KMS-11 (cell line): ENCODE data around the gene MALAT1.

Experiments
- H2AFZ ChIP-seq: fragments of 200-600 bp; sonication (generic); 2 replicates; pipeline ENCODE4 v1.6.1; 2016; ENCODE audit warnings: antibody characterized with exemption, mixed run types, low read depth
- H3K27ac ChIP-seq: fragments of 200-600 bp; sonication (generic); 2 replicates; pipeline ENCODE4 v1.6.1; 2016; ENCODE audit warnings: mild to moderate bottlenecking, mixed run types
- H3K27me3 ChIP-seq: fragments of 200-600 bp; sonication (generic); 2 replicates; pipeline ENCODE4 v1.6.1; 2017; ENCODE audit warnings: mild to moderate bottlenecking, low read depth, mixed run types, moderate library complexity; ENCODE audit not compliant: insufficient read depth
- H3K36me3 ChIP-seq: fragments of 200-600 bp; sonication (generic); 2 replicates; pipeline ENCODE4 v1.6.1; 2017; ENCODE audit warnings: mild to moderate bottlenecking, mixed run types; ENCODE audit not compliant: insufficient read depth
- H3K4me1 ChIP-seq: fragments of 200-600 bp; sonication (generic); 2 replicates; pipeline ENCODE4 v1.6.1; 2016; ENCODE audit warnings: mild to moderate bottlenecking, low read depth, mixed run types; ENCODE audit not compliant: poor library complexity, severe bottlenecking
- H3K4me2 ChIP-seq: fragments of 200-600 bp; sonication (generic); 2 replicates; pipeline ENCODE4 v1.7.0; 2016; ENCODE audit warnings: mild to moderate bottlenecking, mixed run types
- H3K4me3 ChIP-seq: fragments of 200-600 bp; sonication (generic); IDR thresholded peaks from 2 replicates; pipeline ENCODE4 v1.6.1; 2017; ENCODE audit warnings: low read depth, low read length, mixed read lengths; ENCODE audit not compliant: insufficient read depth
- H3K79me2 ChIP-seq: fragments of 200-600 bp; sonication (generic); 2 replicates; pipeline ENCODE4 v1.6.1; 2016; ENCODE audit warnings: low read depth, mixed run types; ENCODE audit not compliant: insufficient read depth
- H3K9ac ChIP-seq: fragments of 200-600 bp; sonication (generic); 2 replicates; pipeline ENCODE4 v1.6.1; 2016; ENCODE audit warnings: mild to moderate bottlenecking, mixed run types
- H4K20me1 ChIP-seq: fragments of 200-600 bp; sonication (generic); 2 replicates; pipeline ENCODE4 v1.6.1; 2016; ENCODE audit warnings: mild to moderate bottlenecking, mixed run types; ENCODE audit not compliant: insufficient read depth
- TF ChIP-seq, protein P1 (sequence below): fragments of 200-600 bp; sonication (generic); conservative IDR thresholded peaks from 2 replicates; pipeline ENCODE4 v1.6.1; 2017; ENCODE audit warnings: low read depth, mild to moderate bottlenecking, antibody characterized with exemption, low read length, moderate library complexity, mixed read lengths

The MALAT1 gene

GRCh38 chr11:65492387-65492636 is 6.5 kb upstream of the MALAT1 start:
- no peak overlapping the region for H2AFZ ChIP-seq
- H3K27ac ChIP-seq: no peak overlapping the region
- peaks cover 69% of the 10 kb centered on the region for H3K4me1 ChIP-seq

GRCh38 chr11:65492637-65493366 is 6.0 kb upstream of the MALAT1 start:
- Histone ChIP-seq H3K4me1 (peaks cover 64% of the 10 kb centered on the region), H3K9ac (no peak overlapping the region), H3K79me2 (peaks cover 20% of the 10 kb centered on the region), H3K27ac (peak overlapping the region; percentile 49; the same call in 1 of the 2 replicates), H4K20me1 (no peaks in the 10 kb centered on the region), H3K4me3 (no peak overlapping the region), H2AFZ (no peak overlapping the region), H3K4me2 (no peak overlapping the region; the same call in 1 of the 2 replicates), H3K36me3 (no peaks in the 10 kb centered on the region), H3K27me3 (no peaks in the 10 kb centered on the region)
- TF ChIP-seq, protein P1, sequence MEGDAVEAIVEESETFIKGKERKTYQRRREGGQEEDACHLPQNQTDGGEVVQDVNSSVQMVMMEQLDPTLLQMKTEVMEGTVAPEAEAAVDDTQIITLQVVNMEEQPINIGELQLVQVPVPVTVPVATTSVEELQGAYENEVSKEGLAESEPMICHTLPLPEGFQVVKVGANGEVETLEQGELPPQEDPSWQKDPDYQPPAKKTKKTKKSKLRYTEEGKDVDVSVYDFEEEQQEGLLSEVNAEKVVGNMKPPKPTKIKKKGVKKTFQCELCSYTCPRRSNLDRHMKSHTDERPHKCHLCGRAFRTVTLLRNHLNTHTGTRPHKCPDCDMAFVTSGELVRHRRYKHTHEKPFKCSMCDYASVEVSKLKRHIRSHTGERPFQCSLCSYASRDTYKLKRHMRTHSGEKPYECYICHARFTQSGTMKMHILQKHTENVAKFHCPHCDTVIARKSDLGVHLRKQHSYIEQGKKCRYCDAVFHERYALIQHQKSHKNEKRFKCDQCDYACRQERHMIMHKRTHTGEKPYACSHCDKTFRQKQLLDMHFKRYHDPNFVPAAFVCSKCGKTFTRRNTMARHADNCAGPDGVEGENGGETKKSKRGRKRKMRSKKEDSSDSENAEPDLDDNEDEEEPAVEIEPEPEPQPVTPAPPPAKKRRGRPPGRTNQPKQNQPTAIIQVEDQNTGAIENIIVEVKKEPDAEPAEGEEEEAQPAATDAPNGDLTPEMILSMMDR: no peak

More at GRCh38 chr11:65492387-65492636, 6.5 kb upstream of the MALAT1 start:
- no peaks in the 10 kb centered on the region for H3K36me3 ChIP-seq
- H3K79me2 ChIP-seq: peaks cover 17% of the 10 kb centered on the region; the same call in 1 of the 2 replicates
- TF ChIP-seq, protein P1: no peak
- no peak overlapping the region for H3K4me3 ChIP-seq
- H3K9ac ChIP-seq: no peak overlapping the region
- no peaks in the 10 kb centered on the region for H3K27me3 ChIP-seq
- no peaks in the 10 kb centered on the region for H4K20me1 ChIP-seq
- H3K4me2 ChIP-seq: no peak overlapping the region

DNA sequence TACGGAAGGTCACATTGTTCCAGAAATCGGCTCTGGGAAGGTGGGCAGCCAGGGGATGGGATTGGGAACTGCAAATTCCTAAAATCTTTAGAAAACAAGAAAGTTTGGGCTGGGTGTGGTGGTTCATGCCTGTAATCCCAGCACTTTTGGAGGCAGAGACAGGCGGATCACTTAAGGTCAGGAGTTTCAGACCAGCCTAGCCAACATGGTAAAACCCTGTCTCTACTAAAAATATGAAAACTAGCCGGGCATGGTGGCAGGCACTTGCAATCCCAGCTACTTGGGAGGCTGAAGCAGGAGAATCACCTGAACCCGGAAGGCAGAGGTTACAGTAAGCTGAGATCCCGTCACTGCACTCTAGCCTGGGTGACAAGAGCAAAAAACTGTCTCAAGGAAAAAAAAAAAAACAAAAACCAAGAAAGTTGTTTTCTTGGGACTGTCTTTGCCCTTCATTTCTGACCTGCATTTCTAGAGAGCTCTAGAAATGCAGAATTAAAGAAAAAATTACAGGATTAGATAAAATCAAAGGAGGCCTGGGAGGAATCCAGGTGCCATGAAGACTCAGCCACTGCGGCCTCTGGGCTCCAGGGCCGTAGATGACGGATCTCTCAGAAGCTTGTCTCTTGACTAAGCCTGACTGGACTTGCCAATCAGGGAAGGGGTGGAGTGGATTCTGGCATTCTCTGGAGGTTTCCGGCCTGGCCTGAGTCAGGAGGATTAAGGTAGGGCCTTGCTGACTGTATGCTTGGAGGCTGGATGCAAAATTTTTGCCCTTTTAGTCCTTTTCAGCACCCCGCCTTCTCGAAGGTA is 5.3 kb upstream of the MALAT1 start:
- Histone ChIP-seq H4K20me1 (no peaks in the 10 kb centered on the region), H3K36me3 (no peaks in the 10 kb centered on the region), H3K9ac (peak overlapping the region; percentile 13; the same call in 1 of the 2 replicates), H3K4me3 (no peak overlapping the region), H3K27me3 (no peaks in the 10 kb centered on the region), H3K27ac (peak overlapping the region; percentile 49; the same call in 1 of the 2 replicates), H3K4me1 (peaks cover 56% of the 10 kb centered on the region), H3K4me2 (peak overlapping the region; percentile 49), H3K79me2 (peaks cover 27% of the 10 kb centered on the region), H2AFZ (peak overlapping the region; percentile 24)
- TF ChIP-seq, protein P1: no peak

DNA sequence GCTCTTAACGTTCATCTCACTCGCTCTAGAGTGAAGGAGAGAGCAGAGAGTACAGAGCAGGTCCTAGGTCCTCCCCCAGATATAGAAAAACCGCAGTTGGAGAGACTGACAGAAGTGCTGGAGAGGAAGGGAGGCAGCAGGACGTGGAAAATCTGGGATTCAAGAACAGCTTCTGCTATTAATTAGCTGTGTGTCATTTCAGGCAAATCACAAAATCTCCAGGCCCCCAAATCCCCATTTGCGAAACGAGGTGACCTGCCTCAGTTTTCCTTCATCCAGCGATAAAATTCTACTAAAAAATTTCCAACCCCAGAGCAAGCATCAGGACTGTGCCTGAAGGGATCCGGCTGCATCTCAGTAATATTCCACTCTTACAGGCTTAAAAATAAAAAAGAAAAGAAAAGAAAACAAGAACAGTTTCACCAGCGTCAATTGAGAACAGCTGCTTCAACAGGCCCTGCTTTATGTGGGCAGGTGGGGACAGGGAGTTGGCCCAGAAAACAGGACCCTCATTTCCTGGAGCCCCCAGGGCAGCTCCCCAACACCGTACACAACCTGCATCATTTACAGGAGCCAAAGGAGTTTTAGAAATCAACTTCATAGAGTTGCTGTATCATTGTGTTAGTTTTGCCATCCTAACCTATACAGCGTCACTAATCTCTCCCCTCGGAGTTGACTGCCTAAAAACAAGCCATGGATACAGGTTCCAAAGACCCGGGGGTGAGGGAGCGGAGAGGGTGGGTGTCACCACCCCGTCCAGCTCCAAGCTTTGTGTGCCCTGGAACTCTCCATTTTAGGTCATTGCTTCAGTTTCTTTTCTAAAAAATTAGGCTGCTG is 2.3 kb upstream of the MALAT1 start:
- Histone ChIP-seq H3K79me2 (peaks cover 57% of the 10 kb centered on the region), H3K27ac (peak overlapping the region; percentile 99), H3K27me3 (no peaks in the 10 kb centered on the region), H3K4me3 (no peak overlapping the region), H4K20me1 (peaks cover 26% of the 10 kb centered on the region), H3K36me3 (peaks cover 26% of the 10 kb centered on the region; the same call in 1 of the 2 replicates), H2AFZ (no peak overlapping the region), H3K9ac (peak overlapping the region; percentile 100), H3K4me1 (peaks cover 49% of the 10 kb centered on the region), H3K4me2 (peak overlapping the region; percentile 98)
- TF ChIP-seq, protein P1: no peak
